ENCODE results near the gene PLXNC1. TPM values are rescaled to one million over a fixed set of nuclear protein-coding genes. Genes with fewer than 3 reads are reported as not detected.

PLXNC1 gene
- total and polyA plus RNA-seq, 2 donors (not counting 1 experiment from before 2014, with no cell fraction given): 9.7 to 33.6 TPM

DNA sequence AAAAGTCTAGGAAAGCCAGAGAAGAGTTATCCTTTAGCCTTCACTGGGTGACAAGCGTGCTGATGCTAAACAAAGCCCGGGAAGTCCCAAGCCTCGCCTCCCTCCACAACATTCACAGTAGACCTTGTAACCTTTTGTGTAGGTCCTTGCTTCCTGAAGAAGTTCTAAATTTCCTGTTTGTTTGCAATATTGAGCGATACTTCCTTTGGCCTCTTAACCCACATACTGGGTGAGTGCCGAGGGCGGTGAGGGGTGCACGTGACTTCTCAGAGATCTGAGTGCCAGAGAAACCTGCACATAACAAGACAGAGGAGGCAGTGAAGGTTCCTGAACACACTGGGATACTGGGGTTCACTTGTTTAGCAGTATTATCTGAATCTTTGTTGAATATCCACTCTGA lies 134.3 kb downstream of the PLXNC1 start:
- ChIA-PET CTCF (interaction anchor here (0.6 kb wide), 1 partner anchor 939 kb away, joined by 3 read pairs; no protein-coding TSS in a partner anchor), POLR2A (no interaction called here)
- no peaks in the 10 kb centered on the region for H3K27me3 Mint-ChIP-seq
- TF ChIP-seq, protein P1, sequence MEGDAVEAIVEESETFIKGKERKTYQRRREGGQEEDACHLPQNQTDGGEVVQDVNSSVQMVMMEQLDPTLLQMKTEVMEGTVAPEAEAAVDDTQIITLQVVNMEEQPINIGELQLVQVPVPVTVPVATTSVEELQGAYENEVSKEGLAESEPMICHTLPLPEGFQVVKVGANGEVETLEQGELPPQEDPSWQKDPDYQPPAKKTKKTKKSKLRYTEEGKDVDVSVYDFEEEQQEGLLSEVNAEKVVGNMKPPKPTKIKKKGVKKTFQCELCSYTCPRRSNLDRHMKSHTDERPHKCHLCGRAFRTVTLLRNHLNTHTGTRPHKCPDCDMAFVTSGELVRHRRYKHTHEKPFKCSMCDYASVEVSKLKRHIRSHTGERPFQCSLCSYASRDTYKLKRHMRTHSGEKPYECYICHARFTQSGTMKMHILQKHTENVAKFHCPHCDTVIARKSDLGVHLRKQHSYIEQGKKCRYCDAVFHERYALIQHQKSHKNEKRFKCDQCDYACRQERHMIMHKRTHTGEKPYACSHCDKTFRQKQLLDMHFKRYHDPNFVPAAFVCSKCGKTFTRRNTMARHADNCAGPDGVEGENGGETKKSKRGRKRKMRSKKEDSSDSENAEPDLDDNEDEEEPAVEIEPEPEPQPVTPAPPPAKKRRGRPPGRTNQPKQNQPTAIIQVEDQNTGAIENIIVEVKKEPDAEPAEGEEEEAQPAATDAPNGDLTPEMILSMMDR (IDR thresholded peaks at IDR 0.05): no peak
- no peak for TF ChIP-seq EZH2 (IDR thresholded peaks at IDR 0.05; ENCODE audit: borderline replicate concordance, insufficient read depth, low read depth, low read length, poor library complexity, severe bottlenecking)
- ATAC-seq (ENCODE audit: low read depth): peak; percentile 33
- Histone ChIP-seq H4K20me1 (ENCODE audit: control insufficient read depth, insufficient read depth, low read length, poor library complexity, severe bottlenecking) (no peaks in the 10 kb centered on the region), H3K9ac (ENCODE audit: low read length) (no peak overlapping the region), H3K27me3 (replicated peaks in 1 of 4; ENCODE audit: control extremely low read depth in 1 of 4, control insufficient read depth in 3 of 4, insufficient read depth in 4 of 4, low read length in 3 of 4) (no peaks in the 10 kb centered on the region), H3K4me2 (replicated peaks; ENCODE audit: low read depth, low read length, poor library complexity, severe bottlenecking) (peak overlapping the region; percentile 23), H2AFZ (ENCODE audit: insufficient read depth, low read depth, low read length, poor library complexity, severe bottlenecking) (peak overlapping the region; percentile 3), H3K4me3 (ENCODE audit: control extremely low read depth in 1 of 5, extremely low read depth in 1 of 5, insufficient read depth in 1 of 5, low read depth in 2 of 5, low read length in 4 of 5) (no peak overlapping the region), H3K27ac (ENCODE audit: low read length in 2 of 2) (peak overlapping the region in 1 of 2 donors; percentile 1), H3K9me3 (ENCODE audit: control extremely low read depth in 1 of 3, control insufficient read depth in 2 of 3, insufficient read depth in 1 of 3, low read length in 2 of 3) (no peaks in the 10 kb centered on the region), H3K4me1 (ENCODE audit: control insufficient read depth in 2 of 2, insufficient read depth in 2 of 2, low read length in 2 of 2) (peaks cover 9 to 22% of the 10 kb centered on the region in 2 donors), H3K79me2 (ENCODE audit: control insufficient read depth, insufficient read depth, low read length) (no peaks in the 10 kb centered on the region), H3K36me3 (replicated peaks in 1 of 2; ENCODE audit: control extremely low read depth in 1 of 2, control insufficient read depth in 1 of 2, extremely low read depth in 1 of 2, insufficient read depth in 2 of 2, low read length in 1 of 2) (peaks cover 1 to 57% of the 10 kb centered on the region in 2 experiments)
- H3K4me1 Mint-ChIP-seq: peaks cover 29% of the 10 kb centered on the region
- no peak overlapping the region for H3K4me3 Mint-ChIP-seq
- H3K27ac Mint-ChIP-seq: peak overlapping the region; percentile 48
- no peak for DNase-seq
- intact Hi-C loops (cut with micrococcal nuclease): no loop called here
- H3K9me3 Mint-ChIP-seq (ENCODE audit: insufficient read depth): peaks cover 2% of the 10 kb centered on the region
- 100% methylated on average over 3 of the region's 7 CpGs for WGBS (ENCODE audit: insufficient coverage)

DNA sequence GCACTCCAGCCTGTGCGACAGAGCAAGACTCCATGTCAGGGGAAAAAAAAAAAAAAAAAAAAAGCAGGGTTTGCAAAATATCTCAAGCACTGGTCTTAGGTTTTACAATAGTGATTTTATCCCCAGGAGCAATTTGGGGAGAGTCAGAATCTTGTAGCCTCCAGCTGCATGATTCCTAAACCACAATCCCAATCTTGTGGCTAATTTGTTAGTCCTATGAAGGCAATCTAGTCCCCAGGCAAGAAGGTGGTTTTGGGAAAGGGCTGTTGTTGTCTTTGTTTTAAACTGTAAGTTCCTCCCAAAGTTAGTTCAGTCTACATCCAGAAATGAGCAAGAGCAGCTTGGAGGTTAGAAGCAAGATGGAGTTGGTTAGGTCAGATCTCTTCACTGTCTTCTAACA lies 135.7 kb downstream of the PLXNC1 start:
- CTCF ChIA-PET: interaction anchor here (1.5 kb wide), 1 partner anchor 21 kb away, joined by 4 read pairs; no protein-coding TSS in a partner anchor
- Mint-ChIP-seq H3K4me3 (no peak overlapping the region), H3K27ac (no peak overlapping the region), H3K9me3 (ENCODE audit: insufficient read depth) (peaks cover 2% of the 10 kb centered on the region), H3K4me1 (peaks cover 29% of the 10 kb centered on the region), H3K27me3 (no peaks in the 10 kb centered on the region)
- H3K9me3 ChIP-seq (ENCODE audit: control extremely low read depth in 1 of 3, control insufficient read depth in 2 of 3, insufficient read depth in 1 of 3, low read length in 2 of 3): no peaks in the 10 kb centered on the region
- WGBS (ENCODE audit: insufficient coverage): 100% methylated on average over 1 of the region's 1 CpG
- H4K20me1 ChIP-seq (ENCODE audit: control insufficient read depth, insufficient read depth, low read length, poor library complexity, severe bottlenecking): no peaks in the 10 kb centered on the region
- no peak for ATAC-seq (ENCODE audit: low read depth)
- H3K4me2 ChIP-seq (replicated peaks; ENCODE audit: low read depth, low read length, poor library complexity, severe bottlenecking): no peak overlapping the region
- H2AFZ ChIP-seq (ENCODE audit: insufficient read depth, low read depth, low read length, poor library complexity, severe bottlenecking): no peak overlapping the region
- H3K9ac ChIP-seq (ENCODE audit: low read length): no peak overlapping the region
- H3K27ac ChIP-seq (ENCODE audit: low read length in 2 of 2): no peak overlapping the region
- TF ChIP-seq, protein P1 (IDR thresholded peaks at IDR 0.05): no peak
- no peak for TF ChIP-seq EZH2 (IDR thresholded peaks at IDR 0.05; ENCODE audit: borderline replicate concordance, insufficient read depth, low read depth, low read length, poor library complexity, severe bottlenecking)
- H3K4me1 ChIP-seq (ENCODE audit: control insufficient read depth in 2 of 2, insufficient read depth in 2 of 2, low read length in 2 of 2): peaks cover 9 to 22% of the 10 kb centered on the region in 2 donors
- H3K36me3 ChIP-seq (replicated peaks in 1 of 2; ENCODE audit: control extremely low read depth in 1 of 2, control insufficient read depth in 1 of 2, extremely low read depth in 1 of 2, insufficient read depth in 2 of 2, low read length in 1 of 2): peaks cover 1 to 52% of the 10 kb centered on the region in 2 experiments
- POLR2A ChIA-PET: no interaction called here
- H3K27me3 ChIP-seq (replicated peaks in 1 of 4; ENCODE audit: control extremely low read depth in 1 of 4, control insufficient read depth in 3 of 4, insufficient read depth in 4 of 4, low read length in 3 of 4): no peaks in the 10 kb centered on the region
- no peak overlapping the region for H3K4me3 ChIP-seq (ENCODE audit: control extremely low read depth in 1 of 5, extremely low read depth in 1 of 5, insufficient read depth in 1 of 5, low read depth in 2 of 5, low read length in 4 of 5)
- H3K79me2 ChIP-seq (ENCODE audit: control insufficient read depth, insufficient read depth, low read length): no peaks in the 10 kb centered on the region
- intact Hi-C loops (cut with micrococcal nuclease): no loop called here
- no peak for DNase-seq

All from B cell (primary cell).